ENCODE measurements around the gene INPP5D.
"Not testable (repeated sequence)": the region's sequence is repeated elsewhere in the genome, so short reads cannot be mapped to it uniquely, and the experiment has no call there.

Gene INPP5D

GRCh38 chr2:233164967-233165366 lies 104.8 kb downstream of the INPP5D start:
- in situ Hi-C loops (cut with MboI; ENCODE audit: low sequenced_read_pairs) = no loop called here

- in situ Hi-C loops (cut with MboI; ENCODE audit: low sequenced_read_pairs) = no loop called here
Observed at GRCh38 chr2:233165543-233165894, 105.4 kb downstream of the INPP5D start.

- in situ Hi-C loops (cut with MboI; ENCODE audit: low sequenced_read_pairs) = no loop called here
Observed at GRCh38 chr2:233165895-233166661, 105.9 kb downstream of the INPP5D start.

- in situ Hi-C loops (cut with MboI; ENCODE audit: low sequenced_read_pairs) = no loop called here
Observed at GRCh38 chr2:233168445-233168844, 108.3 kb downstream of the INPP5D start.

GRCh38 chr2:233168919-233169318 lies 108.8 kb downstream of the INPP5D start:
- in situ Hi-C loops (cut with MboI; ENCODE audit: low sequenced_read_pairs) = no loop called here

GRCh38 chr2:233171344-233171743 lies 111.2 kb downstream of the INPP5D start:
- in situ Hi-C loops (cut with MboI; ENCODE audit: low sequenced_read_pairs) = no loop called here

- in situ Hi-C loops (cut with MboI; ENCODE audit: low sequenced_read_pairs) = no loop called here
Observed at GRCh38 chr2:233173115-233173514, 113.0 kb downstream of the INPP5D start.

GRCh38 chr2:233174137-233174536 lies 114.0 kb downstream of the INPP5D start:
- in situ Hi-C loops (cut with MboI; ENCODE audit: low sequenced_read_pairs) = no loop called here

- in situ Hi-C loops (cut with MboI; ENCODE audit: low sequenced_read_pairs) = no loop called here
Observed at GRCh38 chr2:233178994-233179847, 119.1 kb downstream of the INPP5D start.

- in situ Hi-C loops (cut with MboI; ENCODE audit: low sequenced_read_pairs) = no loop called here
Observed at GRCh38 chr2:233179848-233180366, 119.8 kb downstream of the INPP5D start.

GRCh38 chr2:233183869-233184418 lies 123.8 kb downstream of the INPP5D start:
- in situ Hi-C loops (cut with MboI; ENCODE audit: low sequenced_read_pairs) = no loop called here

GRCh38 chr2:233184669-233185068 lies 124.5 kb downstream of the INPP5D start:
- in situ Hi-C loops (cut with MboI; ENCODE audit: low sequenced_read_pairs) = no loop called here

GRCh38 chr2:233185330-233185729 lies 125.2 kb downstream of the INPP5D start:
- in situ Hi-C loops (cut with MboI; ENCODE audit: low sequenced_read_pairs) = no loop called here

GRCh38 chr2:233185963-233186362 lies 125.8 kb downstream of the INPP5D start:
- in situ Hi-C loops (cut with MboI; ENCODE audit: low sequenced_read_pairs) = no loop called here

- in situ Hi-C loops (cut with MboI; ENCODE audit: low sequenced_read_pairs) = no loop called here
Observed at GRCh38 chr2:233186851-233187250, 126.7 kb downstream of the INPP5D start.

- in situ Hi-C loops (cut with MboI; ENCODE audit: low sequenced_read_pairs) = no loop called here
Observed at GRCh38 chr2:233189025-233189424, 128.9 kb downstream of the INPP5D start.

- in situ Hi-C loops (cut with MboI; ENCODE audit: low sequenced_read_pairs) = not testable (repeated sequence)
Observed at GRCh38 chr2:233191016-233191415, 130.9 kb downstream of the INPP5D start.

- in situ Hi-C loops (cut with MboI; ENCODE audit: low sequenced_read_pairs) = no loop called here
Observed at GRCh38 chr2:233193738-233194137, 133.6 kb downstream of the INPP5D start.

- in situ Hi-C loops (cut with MboI; ENCODE audit: low sequenced_read_pairs) = no loop called here
Observed at GRCh38 chr2:233195027-233195426, 134.9 kb downstream of the INPP5D start.

GRCh38 chr2:233197022-233197421 lies 136.9 kb downstream of the INPP5D start:
- in situ Hi-C loops (cut with MboI; ENCODE audit: low sequenced_read_pairs) = no loop called here

GRCh38 chr2:233198026-233198425 lies 137.9 kb downstream of the INPP5D start:
- in situ Hi-C loops (cut with MboI; ENCODE audit: low sequenced_read_pairs) = no loop called here

GRCh38 chr2:233199870-233200269 lies 139.7 kb downstream of the INPP5D start:
- in situ Hi-C loops (cut with MboI; ENCODE audit: low sequenced_read_pairs) = no loop called here
